ELF-1 (cell line): ENCODE measurements around the gene SLC35E1.
"Not testable (repeated sequence)": the region's sequence is repeated elsewhere in the genome, so short reads cannot be mapped to it uniquely, and the experiment has no call there.

Experiments used
- DNase-seq: peaks from one replicate; pipeline ENCODE4 v3.0.0-alpha.2; 2016; ENCODE audit warnings: low read depth, low spot score

SLC35E1 gene

GRCh38 chr19:16522559-16523377 lies 49.4 kb downstream of the SLC35E1 start:
- DNase-seq = no peak

- no peak for DNase-seq
Observed at GRCh38 chr19:16521715-16522289, 50.4 kb downstream of the SLC35E1 start.

GRCh38 chr19:16520986-16521624 lies 51.1 kb downstream of the SLC35E1 start:
- DNase-seq = no peak

GRCh38 chr19:16520074-16520973 lies 51.9 kb downstream of the SLC35E1 start:
- no peak for DNase-seq

DNA sequence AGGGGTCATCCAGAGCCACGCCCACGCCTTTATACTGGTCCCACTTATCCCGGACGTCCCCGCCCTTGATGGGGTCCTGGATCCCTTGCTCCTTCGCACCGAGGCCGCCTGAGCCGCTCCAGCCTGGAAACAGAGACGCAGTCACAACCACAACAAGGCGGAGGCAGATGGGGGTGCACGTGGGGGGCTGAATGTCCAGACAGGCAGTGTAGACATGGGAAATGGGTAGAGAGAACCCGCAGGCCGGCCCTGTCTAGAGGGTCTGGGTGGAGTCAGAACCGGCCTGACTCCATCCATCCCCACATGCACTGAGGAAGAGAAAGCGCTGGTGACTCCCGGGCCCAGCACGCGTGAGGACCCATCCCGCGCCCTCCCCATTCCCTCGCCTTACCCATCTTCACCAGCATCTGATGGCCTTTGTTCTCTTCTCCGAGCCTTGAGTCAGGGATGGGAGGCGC lies 53.0 kb downstream of the SLC35E1 start:
- no peak for DNase-seq

- DNase-seq = no peak
Observed at GRCh38 chr19:16518483-16519229, 53.6 kb downstream of the SLC35E1 start.

GRCh38 chr19:16518061-16518460 lies 54.2 kb downstream of the SLC35E1 start:
- no peak for DNase-seq

- DNase-seq = no peak
Observed at GRCh38 chr19:16516923-16517610, 55.1 kb downstream of the SLC35E1 start.

DNA sequence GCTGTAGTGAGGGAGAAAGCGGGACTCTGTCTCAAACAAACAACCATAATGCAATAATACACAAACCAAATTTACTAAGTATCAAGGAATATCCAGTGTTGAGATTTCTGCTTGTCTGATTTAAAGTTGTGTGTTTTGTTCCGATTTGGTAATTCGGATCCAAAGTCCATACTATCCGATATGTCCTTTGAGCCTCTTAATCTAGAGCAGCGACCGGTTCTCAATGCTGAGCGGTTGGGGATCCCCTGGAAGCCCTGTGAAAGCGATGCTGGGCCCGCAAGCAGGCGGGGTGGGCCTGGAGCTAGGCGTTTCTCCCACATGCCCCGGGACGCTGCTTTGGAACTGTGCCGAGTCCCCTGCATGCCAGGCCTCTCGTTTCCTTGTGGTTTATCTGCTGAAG lies 55.8 kb downstream of the SLC35E1 start:
- no peak for DNase-seq

GRCh38 chr19:16514383-16515019 lies 57.7 kb downstream of the SLC35E1 start:
- DNase-seq = no peak

DNA sequence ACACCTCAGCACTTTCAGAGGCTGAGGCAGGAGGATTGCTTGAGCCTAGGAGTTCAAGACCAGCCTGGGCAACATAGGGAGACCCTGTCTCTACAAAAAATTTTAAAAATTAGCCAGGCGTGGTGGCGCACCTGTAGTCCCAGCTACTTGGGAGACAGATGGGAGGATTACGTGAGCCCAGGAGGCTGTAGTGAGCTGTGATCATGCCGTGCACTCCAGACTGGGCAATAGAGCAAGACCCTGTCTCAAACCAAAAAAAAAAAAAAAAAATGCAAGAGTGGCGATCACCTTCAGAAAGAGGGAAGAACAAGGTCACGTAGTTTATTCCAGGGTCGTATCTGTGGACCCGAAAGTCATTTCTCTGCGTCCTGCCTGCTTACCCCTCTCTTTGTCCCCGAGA lies 59.6 kb downstream of the SLC35E1 start:
- DNase-seq = not testable (repeated sequence)

- no peak for DNase-seq
Observed at GRCh38 chr19:16509141-16510061, 62.8 kb downstream of the SLC35E1 start.

DNA sequence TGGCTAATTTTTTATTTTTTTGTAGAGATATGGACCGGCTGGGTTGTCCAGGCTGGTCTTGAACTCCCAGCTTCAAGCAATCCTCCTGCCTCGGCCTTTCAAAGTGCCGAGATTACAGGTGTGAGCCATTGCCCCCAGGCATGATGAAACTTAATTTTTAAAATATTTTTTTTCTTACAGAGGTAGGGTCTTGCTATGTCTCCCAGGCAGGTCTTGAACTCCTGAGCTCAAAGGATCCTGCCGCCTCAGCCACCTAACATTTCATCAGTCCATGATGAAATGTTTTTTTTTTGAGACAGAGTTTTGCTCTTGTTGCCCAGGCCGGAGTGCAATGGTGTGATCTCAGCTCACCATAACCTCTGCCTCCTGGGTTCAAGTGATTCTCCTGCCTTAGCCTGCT lies 63.7 kb downstream of the SLC35E1 start:
- DNase-seq = no peak

GRCh38 chr19:16506961-16507360 lies 65.3 kb downstream of the SLC35E1 start:
- DNase-seq = no peak

DNA sequence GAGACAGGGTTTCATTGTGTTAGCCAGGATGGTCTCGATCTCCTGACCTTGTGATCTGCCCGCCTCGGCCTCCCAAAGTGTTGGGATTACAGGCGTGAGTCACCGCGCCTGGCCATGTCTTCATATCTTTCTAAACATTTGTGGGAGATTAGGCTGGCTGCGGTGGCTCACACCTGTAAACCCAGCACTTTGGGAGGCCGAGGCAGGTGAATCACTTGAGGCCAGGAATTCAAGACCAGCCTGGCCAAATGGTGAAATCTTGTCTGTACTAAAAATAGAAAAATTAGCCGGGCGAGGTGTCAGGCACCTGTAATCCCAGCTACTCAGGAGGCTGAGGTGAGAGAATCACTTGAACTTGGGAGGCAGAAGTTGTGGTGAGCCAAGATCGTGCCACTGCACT lies 66.1 kb downstream of the SLC35E1 start:
- not testable (repeated sequence) for DNase-seq

DNA sequence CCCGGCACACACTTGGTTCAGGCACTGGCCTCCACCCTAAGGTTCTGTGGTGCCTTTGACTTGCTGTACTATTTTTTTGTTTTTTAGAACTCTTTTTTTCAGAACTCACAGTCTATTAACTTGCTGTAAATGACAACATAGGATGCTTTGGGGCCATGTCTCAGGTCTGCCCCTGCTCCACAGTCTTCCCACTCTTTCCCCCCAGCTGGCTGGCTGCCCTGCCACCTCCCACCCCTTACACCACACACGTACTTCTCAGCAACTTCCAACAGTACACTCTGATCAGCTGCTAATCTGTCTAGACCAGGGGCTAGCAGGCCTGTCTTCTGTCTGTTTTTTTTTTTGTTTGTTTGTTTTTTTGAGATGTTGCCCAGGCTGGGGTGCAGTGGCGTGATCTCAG lies 67.9 kb downstream of the SLC35E1 start:
- no peak for DNase-seq
